ENCODE measurements around the gene GGA2.
"Not testable (repeated sequence)": the region's sequence is repeated elsewhere in the genome, so short reads cannot be mapped to it uniquely, and the experiment has no call there.

The GGA2 gene, protein sequence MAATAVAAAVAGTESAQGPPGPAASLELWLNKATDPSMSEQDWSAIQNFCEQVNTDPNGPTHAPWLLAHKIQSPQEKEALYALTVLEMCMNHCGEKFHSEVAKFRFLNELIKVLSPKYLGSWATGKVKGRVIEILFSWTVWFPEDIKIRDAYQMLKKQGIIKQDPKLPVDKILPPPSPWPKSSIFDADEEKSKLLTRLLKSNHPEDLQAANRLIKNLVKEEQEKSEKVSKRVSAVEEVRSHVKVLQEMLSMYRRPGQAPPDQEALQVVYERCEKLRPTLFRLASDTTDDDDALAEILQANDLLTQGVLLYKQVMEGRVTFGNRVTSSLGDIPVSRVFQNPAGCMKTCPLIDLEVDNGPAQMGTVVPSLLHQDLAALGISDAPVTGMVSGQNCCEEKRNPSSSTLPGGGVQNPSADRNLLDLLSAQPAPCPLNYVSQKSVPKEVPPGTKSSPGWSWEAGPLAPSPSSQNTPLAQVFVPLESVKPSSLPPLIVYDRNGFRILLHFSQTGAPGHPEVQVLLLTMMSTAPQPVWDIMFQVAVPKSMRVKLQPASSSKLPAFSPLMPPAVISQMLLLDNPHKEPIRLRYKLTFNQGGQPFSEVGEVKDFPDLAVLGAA

DNA sequence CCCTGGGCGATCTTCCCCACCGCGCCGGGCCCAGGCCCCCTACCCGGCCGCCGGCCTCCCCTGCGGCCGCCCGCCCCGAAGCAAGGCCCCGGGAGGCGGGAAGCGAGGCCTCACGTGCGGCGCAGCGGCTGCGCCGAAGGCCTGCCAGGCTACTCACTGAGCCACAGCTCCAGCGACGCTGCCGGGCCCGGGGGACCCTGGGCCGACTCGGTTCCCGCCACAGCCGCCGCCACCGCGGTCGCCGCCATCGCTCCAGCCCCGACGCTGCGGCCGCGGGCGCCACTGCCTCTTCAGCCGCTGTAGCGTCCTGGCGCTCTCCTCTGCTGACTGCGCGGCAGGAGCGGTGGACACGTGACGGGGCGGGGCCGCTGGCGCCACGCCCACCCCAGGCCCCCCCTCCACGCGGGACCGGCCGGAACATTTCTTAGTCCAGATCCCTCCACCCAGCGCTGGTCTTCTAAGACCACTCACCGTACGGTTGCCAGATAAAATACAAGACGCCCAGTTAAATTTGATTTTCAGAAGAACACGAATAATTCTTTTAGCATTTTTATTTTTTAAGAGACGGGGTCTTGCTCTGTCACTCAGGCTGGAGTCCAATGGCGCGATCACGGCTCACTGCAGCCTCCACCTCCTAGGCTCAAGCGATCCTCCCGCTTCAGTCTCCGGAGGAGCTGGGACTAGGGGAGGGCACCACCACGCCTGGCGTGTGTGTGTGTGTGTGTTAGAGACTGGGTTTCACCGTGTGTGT is at the start of gene GGA2:
Gene GGA2 (minus strand): TSS at position 331 of the 751 bp plus-strand sequence. CDS start 83 bp downstream, at position 248.
- DNase-seq (ENCODE audit: low read depth, low spot score): peak; percentile 55

DNA sequence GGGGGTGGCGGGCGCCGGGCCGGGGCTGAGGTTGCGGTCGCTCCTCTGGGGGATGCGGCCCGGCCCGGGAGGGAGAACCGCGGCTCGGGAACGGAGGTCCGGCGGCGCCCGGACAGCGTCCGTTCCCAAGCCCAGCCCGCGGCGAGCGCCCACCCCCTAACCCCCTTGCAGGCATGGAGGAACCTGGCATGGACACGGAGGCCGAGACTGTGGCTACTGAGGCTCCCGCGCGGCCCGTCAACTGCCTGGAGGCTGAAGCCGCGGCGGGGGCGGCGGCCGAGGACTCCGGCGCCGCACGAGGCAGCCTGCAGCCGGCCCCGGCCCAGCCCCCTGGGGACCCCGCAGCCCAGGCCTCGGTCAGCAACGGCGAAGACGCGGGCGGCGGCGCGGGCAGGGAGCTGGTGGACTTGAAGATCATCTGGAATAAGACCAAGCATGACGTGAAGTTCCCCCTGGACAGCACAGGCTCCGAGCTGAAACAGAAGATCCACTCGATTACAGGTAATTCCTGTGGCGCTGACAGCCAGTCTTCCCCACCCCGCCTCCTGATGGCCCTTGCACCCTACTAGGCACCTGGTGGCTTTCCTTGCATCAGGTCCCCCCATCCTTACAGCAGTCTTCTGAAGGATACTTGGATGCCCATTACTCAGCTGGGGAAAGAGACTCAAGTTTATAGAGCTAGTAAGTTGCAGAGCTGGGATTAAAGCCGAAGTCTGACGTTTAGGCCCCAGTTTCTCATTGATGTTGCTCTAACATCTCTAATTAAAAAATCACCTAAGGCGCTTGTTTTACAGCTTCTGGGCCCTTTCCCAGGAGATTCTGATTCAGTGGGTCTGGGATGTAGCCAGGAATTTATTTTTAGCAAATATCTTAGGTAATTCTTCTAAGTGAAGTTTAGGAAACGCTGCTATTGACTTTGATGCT is 47.7 kb upstream of the GGA2 start:
- no peak for DNase-seq (ENCODE audit: low read depth, low spot score)

DNA sequence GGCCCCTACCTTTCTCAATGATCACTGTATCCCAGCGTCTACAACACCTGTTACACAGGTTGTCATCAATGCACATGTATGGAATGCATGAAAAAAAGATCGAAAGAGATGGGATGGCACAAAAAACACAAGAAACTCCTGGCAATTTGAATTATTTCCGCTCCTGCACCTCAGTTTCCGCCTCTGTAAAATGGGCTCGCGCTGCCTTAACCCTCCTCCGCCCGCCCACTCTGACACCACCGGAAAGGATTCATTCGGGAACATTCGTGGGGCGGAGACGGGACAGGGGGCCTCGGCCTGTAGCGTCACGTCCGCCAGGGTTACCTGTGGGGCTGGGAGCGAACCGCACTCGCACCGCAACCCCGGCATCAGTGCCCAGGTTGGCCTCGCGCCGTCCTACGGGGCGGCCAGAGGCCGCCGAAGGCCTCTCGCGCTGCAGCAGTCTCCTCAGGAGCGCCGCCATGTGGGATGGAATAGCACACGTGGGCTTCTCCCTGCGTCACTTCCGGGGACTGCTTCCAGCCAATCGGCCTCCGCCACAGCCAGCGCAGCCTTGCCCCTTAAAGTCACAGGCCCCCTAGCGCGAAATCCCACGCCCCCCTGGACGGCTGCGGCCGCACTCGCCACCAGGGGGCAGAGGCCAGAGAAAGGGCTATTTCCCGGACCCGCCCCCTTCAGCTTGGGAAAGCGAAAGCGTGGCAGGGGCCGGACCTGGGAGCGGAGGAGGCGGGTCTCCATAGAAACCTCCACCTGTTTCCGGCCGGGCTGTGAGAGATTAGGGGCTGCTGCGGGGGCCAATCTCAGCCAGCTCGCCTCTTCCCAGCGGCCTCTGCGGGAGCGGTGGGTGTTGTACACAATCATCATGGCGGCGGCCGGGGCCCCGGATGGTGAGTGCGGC is 46.8 kb upstream of the GGA2 start, which contains the start of the genes EARS2 and UBFD1:
Gene EARS2 (minus strand): TSS at position 470 of the 898 bp plus-strand sequence. CDS start 7 bp downstream, at position 463.
Gene UBFD1 (plus strand): TSS at position 847 of the 898 bp plus-strand sequence. CDS start 16 bp downstream, at position 863.
- peak; percentile 95 for DNase-seq (ENCODE audit: low read depth, low spot score)

DNA sequence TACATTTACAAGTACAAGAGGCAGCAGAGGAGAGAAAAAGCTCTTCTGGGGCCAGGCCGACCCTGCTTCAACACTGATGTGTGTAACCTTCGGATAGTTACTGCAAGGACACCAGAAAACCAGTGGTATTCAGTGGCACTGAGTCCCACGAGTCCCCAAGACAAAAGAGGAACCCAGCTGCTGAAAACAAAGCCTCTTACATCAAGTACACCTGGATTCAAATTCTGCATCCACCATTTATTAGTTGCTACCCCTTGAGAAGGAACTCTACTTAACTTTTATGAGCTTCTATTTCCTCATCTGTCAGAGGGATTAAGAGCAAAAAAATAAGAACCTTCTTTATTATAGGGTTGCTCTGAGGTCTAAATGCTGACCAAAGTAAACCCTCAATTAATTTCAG is 44.2 kb upstream of the GGA2 start:
- no peak for DNase-seq (ENCODE audit: low read depth, low spot score)

DNA sequence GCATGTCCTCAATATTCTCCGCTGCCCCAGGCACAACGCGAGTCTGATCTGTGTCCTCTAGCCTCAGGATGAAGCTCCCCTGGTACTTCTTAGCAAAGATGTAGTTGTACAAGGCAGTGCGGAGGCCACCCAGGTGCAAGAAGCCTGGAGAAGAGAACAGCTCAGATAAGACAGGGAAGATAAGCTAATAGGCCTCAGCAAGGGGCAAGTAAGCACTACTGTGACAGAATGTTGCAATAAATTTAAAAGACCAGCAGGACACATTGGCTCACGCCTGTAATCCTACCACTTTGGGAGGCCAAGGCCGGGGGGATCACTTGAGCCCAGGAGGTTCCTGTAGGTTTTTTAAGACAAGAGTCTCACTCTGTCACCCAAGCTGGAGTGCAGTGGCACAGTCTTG is 41.9 kb upstream of the GGA2 start:
- DNase-seq (ENCODE audit: low read depth, low spot score): no peak

DNA sequence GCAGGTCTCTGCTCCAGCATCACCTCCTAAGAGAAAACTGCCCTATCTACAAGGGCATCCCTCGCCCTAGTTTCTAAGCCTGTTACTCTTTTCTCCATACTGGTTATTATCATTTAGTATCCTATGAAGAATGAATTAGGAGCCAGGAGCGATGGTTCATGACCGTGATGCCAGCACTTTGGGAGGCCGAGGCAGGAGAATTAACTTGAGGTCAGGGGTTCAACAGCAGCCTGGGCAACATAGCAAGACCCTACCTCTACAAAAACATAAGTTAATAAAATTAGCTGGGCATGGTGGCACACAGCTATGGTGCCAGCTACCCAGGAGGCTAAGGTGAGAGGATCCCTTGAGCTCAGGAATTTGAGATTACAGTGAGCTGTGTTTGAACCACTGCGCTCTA is 39.6 kb upstream of the GGA2 start:
- DNase-seq (ENCODE audit: low read depth, low spot score): no peak

DNA sequence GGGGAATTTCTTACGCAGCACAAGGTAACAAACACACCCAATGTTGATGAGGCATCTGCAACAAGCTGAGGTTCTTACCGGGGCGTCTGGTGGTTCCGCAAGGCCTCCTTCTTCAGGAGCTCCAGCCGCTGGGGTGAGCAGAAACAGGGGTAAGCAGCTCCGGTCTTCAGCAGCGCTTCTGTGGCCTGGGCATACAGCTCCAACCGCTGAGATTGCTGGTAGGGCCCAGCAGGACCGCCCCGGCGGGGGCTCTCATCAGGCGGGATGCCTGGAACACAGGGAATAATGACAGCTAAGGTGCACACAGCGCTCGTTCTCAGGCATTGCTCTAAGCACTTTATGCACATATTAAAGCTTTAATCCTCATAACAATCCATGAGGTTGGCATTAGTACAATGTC is 34.1 kb upstream of the GGA2 start:
- no peak for DNase-seq (ENCODE audit: low read depth, low spot score)

DNA sequence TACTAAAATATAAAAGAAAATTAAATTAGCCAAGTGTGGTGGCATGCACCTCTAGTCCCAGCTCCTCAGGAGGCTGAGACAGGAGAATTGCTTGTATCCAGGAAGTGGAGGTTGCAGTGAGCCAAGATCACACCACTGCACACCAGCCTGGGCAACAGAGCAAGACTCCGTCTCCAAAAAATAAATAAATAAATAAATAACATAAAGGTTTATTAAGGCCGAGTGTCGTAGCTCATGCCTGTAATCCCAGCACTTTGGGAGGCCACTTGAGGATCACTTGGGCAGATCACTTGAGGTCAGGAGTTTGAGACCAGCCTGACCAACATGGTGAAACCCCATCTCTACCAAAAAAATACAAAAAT is 30.5 kb upstream of the GGA2 start:
- DNase-seq (ENCODE audit: low read depth, low spot score): not testable (repeated sequence)

DNA sequence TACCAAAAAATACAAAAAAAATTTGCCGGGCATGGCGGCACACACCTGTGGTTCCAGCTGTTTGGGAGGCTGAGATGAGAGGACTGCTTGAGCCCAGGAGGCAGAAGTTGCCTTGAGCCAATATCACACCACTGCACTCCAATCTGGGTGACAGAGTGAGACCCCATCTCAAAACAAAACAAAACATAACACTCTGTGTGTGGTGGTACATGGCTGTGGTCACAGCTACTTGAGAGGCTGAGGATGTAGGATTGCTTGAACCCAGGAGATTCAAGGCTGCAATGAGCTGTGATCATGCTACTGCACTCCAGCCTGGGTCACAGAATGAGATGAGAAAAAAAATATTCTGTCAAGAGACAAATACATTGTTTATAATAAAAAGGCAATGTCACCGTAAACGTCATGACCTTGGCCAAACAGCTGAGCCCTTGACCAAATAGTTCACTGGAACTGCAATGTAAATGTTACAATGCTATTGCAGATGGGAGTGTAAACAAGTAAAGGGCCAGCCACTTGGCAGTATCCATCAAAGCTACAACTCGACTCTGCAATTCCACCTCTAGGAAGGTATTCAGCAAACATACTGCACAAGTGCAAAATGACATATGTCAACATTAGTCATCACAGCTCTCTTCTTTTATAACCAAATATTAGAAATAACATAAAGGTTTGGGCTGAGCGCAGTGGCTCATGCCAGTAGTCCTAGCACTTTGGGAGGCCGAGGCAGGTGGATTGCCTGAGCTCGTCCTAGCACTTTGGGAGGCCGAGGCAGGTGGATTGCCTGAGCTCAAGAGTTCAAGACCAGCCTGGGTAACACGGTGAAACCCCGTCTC is 29.9 kb upstream of the GGA2 start:
- no peak for DNase-seq (ENCODE audit: low read depth, low spot score)

DNA sequence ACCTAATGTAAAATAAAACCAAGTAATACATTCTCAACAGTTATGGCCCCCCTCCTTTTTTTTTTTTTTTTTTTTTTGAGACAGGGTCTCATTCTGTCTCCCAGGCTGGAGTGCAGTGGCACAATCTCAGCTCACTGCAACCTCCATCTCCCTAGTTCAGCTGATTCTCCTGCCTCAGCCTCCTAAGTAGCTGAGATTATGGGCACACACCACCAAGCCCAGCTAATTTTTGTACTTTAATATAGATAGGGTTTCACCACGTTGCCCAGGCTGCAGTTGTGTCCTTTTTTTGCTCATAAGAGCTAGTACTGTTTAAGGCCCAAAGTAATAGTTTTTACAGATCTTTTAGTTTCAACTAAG is 28.6 kb upstream of the GGA2 start:
- no peak for DNase-seq (ENCODE audit: low read depth, low spot score)

DNA sequence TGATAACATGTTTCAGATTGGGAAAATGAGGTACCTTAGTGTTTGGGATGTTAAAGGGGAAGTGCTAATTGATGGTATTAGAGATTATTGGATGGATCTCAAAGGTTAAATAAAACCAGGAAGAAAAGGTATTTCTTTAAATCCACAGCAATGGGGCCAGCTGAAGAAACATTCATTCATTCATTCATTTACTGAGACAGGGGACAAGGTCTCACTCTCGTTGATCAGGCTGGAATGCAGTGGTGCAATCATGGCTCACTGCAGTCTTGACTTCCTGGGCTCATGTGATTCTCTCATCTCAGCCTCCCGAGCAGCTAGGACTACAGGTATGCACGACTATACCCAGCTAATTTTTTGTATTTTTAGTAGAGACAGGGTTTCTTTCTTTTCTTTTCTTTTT is 27.1 kb upstream of the GGA2 start:
- no peak for DNase-seq (ENCODE audit: low read depth, low spot score)

DNA sequence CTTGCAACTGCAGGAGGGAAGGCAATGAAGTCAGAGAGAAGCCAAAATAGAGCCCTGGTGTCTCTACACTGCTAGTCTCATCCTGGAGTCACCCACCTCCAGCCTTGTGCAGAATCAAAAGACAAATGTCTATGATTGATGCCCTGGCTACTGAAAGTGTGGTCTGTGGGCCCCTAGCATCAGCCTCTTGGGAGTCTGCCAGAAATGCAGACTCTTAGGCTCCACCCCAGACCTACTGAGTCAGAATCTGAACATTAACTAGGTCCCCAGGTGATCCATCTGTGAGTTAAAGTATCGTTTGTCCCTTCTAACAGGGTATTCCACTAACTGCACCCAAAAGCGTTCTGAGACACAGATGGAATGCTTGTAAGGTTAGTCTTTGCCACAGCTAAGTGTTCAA is 25.6 kb upstream of the GGA2 start:
- no peak for DNase-seq (ENCODE audit: low read depth, low spot score)

DNA sequence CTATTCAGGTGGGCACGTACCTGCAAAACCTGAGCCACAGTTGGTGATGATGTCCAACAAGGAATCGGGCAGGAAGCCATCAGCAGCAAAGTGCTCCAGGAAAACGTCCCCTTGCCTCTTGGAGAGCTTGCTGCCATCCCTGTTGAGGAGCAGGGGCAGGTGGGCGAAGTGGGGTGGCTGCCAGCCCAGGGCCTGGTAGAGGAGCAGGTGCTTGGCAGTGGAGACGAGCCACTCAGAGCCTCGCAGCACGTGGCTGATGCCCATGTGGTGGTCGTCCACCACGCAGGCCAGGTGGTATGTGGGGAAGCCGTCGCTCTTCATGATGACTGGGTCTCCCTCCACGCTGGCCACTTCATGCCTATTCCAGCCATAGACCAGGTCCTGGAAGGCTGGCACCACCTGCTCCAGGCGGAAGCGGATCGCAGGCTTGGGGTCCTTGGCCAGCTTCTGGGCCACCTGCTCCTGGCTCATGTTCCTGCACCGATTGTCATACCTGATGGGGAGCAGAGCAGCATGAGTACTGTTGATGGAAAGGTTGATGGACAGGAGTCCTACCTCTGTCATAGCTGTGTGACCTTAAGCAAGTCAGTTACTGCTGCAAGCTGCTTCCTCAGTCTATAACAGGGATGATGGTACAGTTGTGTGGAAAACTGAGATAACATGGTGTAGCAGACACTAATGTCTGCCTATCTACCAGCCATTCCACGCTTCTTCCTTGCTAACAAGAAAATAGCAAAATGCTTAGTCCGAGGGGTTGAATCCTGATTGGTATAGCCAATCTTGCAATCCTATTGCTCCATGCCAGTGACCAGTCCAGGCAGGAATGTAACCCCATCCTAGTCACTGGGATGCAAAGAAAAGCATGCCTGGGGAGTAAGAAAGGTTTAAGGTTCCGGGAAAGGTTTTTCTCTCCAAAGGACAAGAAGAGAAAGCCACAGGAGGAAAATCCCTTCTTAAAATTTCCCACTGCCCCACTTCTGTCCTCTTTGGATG is 24.9 kb upstream of the GGA2 start:
- no peak for DNase-seq (ENCODE audit: low read depth, low spot score)

DNA sequence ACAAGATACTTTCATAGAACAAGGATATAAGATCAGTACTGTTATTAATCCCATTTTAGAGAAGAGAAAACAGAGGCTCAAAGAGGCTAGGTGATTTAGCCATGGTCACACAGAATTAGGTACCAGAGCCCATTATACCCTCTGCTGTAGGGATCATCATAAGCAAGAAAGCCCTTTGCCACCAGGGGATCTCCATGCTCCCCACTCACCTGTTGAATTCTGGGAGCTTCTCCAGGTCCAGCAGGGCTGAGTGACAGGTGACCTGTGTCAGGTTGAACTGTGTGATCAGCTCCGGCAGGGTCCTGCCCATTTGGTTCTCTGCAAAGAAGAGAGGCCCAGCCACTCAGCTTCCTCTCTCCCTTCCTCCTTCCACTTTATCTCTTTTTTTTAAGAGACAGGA is 22.2 kb upstream of the GGA2 start:
- DNase-seq (ENCODE audit: low read depth, low spot score): no peak

DNA sequence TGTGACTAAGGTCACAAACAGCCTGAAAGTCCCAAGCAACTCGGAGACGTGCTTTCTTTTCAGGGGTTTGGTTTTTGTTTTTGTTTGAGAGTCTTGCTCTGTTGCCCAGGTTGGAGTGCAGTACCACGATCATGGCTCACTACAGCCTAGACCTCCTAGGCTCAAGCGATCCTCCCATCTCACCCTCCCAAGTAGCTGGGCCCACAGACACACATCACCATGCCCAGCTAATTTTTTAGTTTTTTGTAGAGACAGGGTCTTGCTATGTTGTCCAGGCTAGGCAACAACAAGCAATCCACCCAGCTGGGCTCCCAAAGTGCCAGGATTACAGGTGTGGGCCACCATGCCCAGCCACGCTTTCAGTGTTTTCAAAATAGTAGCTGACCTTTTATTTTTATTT is 19.8 kb upstream of the GGA2 start:
- DNase-seq (ENCODE audit: low read depth, low spot score): no peak

DNA sequence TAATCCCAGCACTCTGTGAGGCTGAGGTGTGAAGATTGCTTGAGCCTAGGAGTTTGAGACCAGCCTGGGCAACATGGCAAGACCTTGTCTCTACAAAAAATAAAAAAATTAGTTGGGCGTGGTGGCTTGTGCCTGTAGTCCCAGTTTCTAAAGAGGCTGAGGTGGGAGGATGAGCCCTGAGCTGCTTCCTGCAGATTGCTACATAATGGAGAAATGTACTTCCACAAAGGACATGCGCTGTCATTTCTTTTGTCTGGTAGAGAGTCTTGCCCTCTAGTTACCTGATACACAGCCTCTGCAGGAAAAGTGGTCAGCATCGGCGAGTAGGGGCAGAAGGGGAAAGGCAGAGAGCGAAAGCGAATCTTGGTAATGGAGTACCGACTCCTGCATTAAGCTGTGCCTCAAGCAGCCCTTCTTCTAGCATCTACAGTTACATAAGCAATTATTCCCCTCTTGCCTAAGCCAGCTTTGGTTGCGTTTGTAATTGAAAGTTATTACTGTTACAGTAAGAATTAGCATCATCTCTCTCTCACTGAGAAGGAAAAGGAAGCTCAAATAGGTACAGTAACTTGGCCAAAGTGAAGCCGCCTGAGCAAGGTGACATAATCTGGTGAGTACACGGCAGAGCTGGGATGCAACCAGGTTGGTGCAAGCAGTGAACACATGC is 18.5 kb upstream of the GGA2 start:
- no peak for DNase-seq (ENCODE audit: low read depth, low spot score)

DNA sequence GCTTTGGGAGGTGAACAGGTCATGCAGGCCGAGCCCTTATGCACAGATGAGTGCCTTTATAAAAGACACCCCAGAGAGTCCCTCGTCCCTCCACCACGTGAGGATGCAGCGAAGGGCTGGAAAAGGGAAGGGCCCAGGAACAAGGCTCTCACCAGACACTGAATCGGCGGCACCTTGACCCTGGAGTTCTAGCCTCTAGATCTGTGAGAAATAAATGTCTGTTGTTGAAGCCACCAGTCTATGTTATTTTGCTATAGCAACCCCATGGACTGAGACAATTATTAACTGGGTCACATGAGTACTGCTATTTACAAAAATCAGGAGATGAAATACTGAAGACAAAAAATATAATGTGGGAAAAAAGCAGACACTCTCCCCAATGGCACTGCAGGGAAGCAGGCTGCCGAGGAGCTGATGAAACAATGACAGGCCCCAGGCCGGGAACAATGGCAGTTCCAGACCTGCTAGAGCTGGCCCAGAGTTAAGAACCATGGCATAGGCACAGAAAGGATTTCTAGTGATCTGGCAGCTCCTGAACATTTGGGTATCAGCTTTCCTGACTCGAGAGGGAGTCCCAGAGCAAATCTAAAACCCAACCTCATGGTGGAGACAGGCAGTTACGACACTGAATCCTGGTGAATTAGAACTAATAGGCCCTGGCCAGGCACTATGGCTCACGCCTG is 17.8 kb upstream of the GGA2 start:
- no peak for DNase-seq (ENCODE audit: low read depth, low spot score)
